H9 (cell line): ENCODE data around the gene CSTPP1. TPM values are rescaled to one million over a fixed set of nuclear protein-coding genes. Genes with fewer than 3 reads are reported as not detected.

Source experiments
- DNase-seq: peaks from one replicate; pipeline ENCODE4 v3.0.0-alpha.2; 2017
- H2AFZ ChIP-seq: one replicate; pipeline ENCODE4 v1.6.1; 2013; ENCODE audit warnings: mild to moderate bottlenecking, low read length, control low read depth, moderate library complexity
- H2AK5ac ChIP-seq: 2 replicates; pipeline ENCODE4 v1.6.1; 2013; ENCODE audit warnings: low read length, control low read depth, mixed read lengths; ENCODE audit not compliant: insufficient read length
- H2BK120ac ChIP-seq: one replicate; pipeline ENCODE4 v1.6.1; 2013; ENCODE audit warnings: low read depth, mild to moderate bottlenecking, low read length, control low read depth, inconsistent platforms; ENCODE audit not compliant: poor library complexity, severe bottlenecking
- H2BK12ac ChIP-seq: 2 replicates; pipeline ENCODE4 v1.6.1; 2013; ENCODE audit warnings: low read length, control low read depth, mixed read lengths, low read depth; ENCODE audit not compliant: insufficient read length
- H2BK15ac ChIP-seq: 2 replicates; pipeline ENCODE4 v1.6.1; 2013; ENCODE audit warnings: low read depth, low read length, control low read depth
- H2BK20ac ChIP-seq: one replicate; pipeline ENCODE4 v1.6.1; 2013; ENCODE audit warnings: low read depth, mild to moderate bottlenecking, low read length, control low read depth, inconsistent platforms; ENCODE audit not compliant: poor library complexity, severe bottlenecking
- H2BK5ac ChIP-seq: 2 replicates; pipeline ENCODE4 v1.6.1; 2013; ENCODE audit warnings: low read length, control low read depth, mixed read lengths; ENCODE audit not compliant: insufficient read length
- H3K14ac ChIP-seq: 2 replicates; pipeline ENCODE4 v1.6.1; 2013; ENCODE audit warnings: low read length, control low read depth; ENCODE audit not compliant: insufficient read depth
- H3K18ac ChIP-seq: 2 replicates; pipeline ENCODE4 v1.6.1; 2013; ENCODE audit warnings: low read depth, mild to moderate bottlenecking, mixed read lengths, low read length, control low read depth; ENCODE audit not compliant: insufficient read length
- H3K23ac ChIP-seq: 2 replicates; pipeline ENCODE4 v1.6.1; 2013; ENCODE audit warnings: low read length, control low read depth, mixed read lengths, low read depth; ENCODE audit not compliant: insufficient read length
- H3K23me2 ChIP-seq: 2 replicates; pipeline ENCODE4 v1.6.1; 2013; ENCODE audit warnings: low read depth, mild to moderate bottlenecking, mixed read lengths, low read length, control low read depth; ENCODE audit not compliant: insufficient read length, poor library complexity, severe bottlenecking
- H3K27ac ChIP-seq: 2 replicates; pipeline ENCODE4 v1.5.1; 2013; ENCODE audit warnings: low read length, control low read depth, mixed read lengths, low read depth; ENCODE audit not compliant: insufficient read length
- H3K27me3 ChIP-seq: 2 replicates; pipeline ENCODE4 v1.6.1; 2013; ENCODE audit warnings: low read length, control low read depth, inconsistent platforms; ENCODE audit not compliant: insufficient read depth
- H3K4ac ChIP-seq: 2 replicates; pipeline ENCODE4 v1.6.1; 2013; ENCODE audit warnings: low read depth, mild to moderate bottlenecking, control low read depth, inconsistent platforms, low read length, moderate library complexity
- H3K4me1 ChIP-seq: 2 replicates; pipeline ENCODE4 v1.6.1; 2013; ENCODE audit warnings: low read length, control low read depth, inconsistent platforms; ENCODE audit not compliant: insufficient read depth
- H3K4me2 ChIP-seq: 2 replicates; pipeline ENCODE4 v1.6.1; 2013; ENCODE audit warnings: low read length, control low read depth, mixed read lengths; ENCODE audit not compliant: insufficient read length, insufficient read depth
- H3K56ac ChIP-seq: 2 replicates; pipeline ENCODE4 v1.6.1; 2013; ENCODE audit warnings: low read depth, mild to moderate bottlenecking, mixed read lengths, low read length, control low read depth; ENCODE audit not compliant: insufficient read length
- H3K79me1 ChIP-seq: 2 replicates; pipeline ENCODE4 v1.6.1; 2013; ENCODE audit warnings: low read depth, mild to moderate bottlenecking, moderate library complexity, low read length, control low read depth, inconsistent platforms; ENCODE audit not compliant: insufficient read depth, poor library complexity, severe bottlenecking
- H3K79me2 ChIP-seq: 2 replicates; pipeline ENCODE4 v1.6.1; 2013; ENCODE audit warnings: low read length, control low read depth, inconsistent platforms; ENCODE audit not compliant: insufficient read depth
- H3K9ac ChIP-seq: 2 replicates; pipeline ENCODE4 v1.6.1; 2013; ENCODE audit warnings: low read length, control low read depth, mixed read lengths; ENCODE audit not compliant: insufficient read length; ENCODE audit errors: extremely low read depth
- H3K9me3 ChIP-seq: one replicate; pipeline ENCODE4 v1.6.1; 2013; ENCODE audit warnings: low read depth, low read length, inconsistent platforms; ENCODE audit not compliant: control insufficient read depth
- H3T11ph ChIP-seq: one replicate; pipeline ENCODE4 v1.6.1; 2013; ENCODE audit warnings: mild to moderate bottlenecking, low read length, control low read depth, inconsistent platforms
- H4K20me1 ChIP-seq: one replicate; pipeline ENCODE4 v1.6.1; 2013; ENCODE audit not compliant: control insufficient read depth, insufficient read length, insufficient read depth
- H4K5ac ChIP-seq: 2 replicates; pipeline ENCODE4 v1.6.1; 2013; ENCODE audit warnings: low read depth, mild to moderate bottlenecking, mixed read lengths, low read length, control low read depth; ENCODE audit not compliant: insufficient read length
- H4K8ac ChIP-seq: replicated peaks from 2 replicates; pipeline ENCODE4 v1.6.1; 2013; ENCODE audit warnings: low read length, control low read depth, mixed read lengths, low read depth; ENCODE audit not compliant: insufficient read length
- H4K91ac ChIP-seq: 2 replicates; pipeline ENCODE4 v1.6.1; 2013; ENCODE audit warnings: low read depth, mild to moderate bottlenecking, moderate library complexity, mixed read lengths, low read length, control low read depth; ENCODE audit not compliant: insufficient read length
- H3K27ac Mint-ChIP-seq, 3 experiments: 2 replicates in 2 of 3; 3 replicates in 1 of 3; pipeline ENCODE4 v1.8.0; 2020 to 2021; ENCODE audit warnings: mixed read lengths in 3 of 3, mild to moderate bottlenecking in 1 of 3, moderate library complexity in 1 of 3
- H3K27me3 Mint-ChIP-seq: 2 replicates; pipeline ENCODE4 v1.8.0; 2021; ENCODE audit warnings: low read depth, mild to moderate bottlenecking, moderate library complexity, mixed read lengths
- H3K36me3 Mint-ChIP-seq, 3 experiments: 2 replicates in 2 of 3; 3 replicates in 1 of 3; pipeline ENCODE4 v1.8.0; 2020 to 2021; ENCODE audit warnings: low read depth in 3 of 3, mixed read lengths in 3 of 3; ENCODE audit not compliant: insufficient read depth in 1 of 3
- H3K4me1 Mint-ChIP-seq, 2 experiments: 2 replicates each; pipeline ENCODE4 v1.8.0; 2020; ENCODE audit warnings: mixed read lengths in 2 of 2
- H3K4me3 Mint-ChIP-seq, 2 experiments: 2 replicates in 1 of 2; 3 replicates in 1 of 2; pipeline ENCODE4 v1.8.0; 2020 to 2021; ENCODE audit warnings: mild to moderate bottlenecking in 2 of 2, mixed read lengths in 2 of 2, moderate library complexity in 1 of 2
- H3K9me3 Mint-ChIP-seq, 2 experiments: 2 replicates in 1 of 2; 3 replicates in 1 of 2; pipeline ENCODE4 v1.8.0; 2020; ENCODE audit warnings: mild to moderate bottlenecking in 2 of 2, mixed read lengths in 2 of 2, moderate library complexity in 1 of 2
- CTCF ChIP-seq: fragments of 200-600 bp; sonication (generic); conservative IDR thresholded peaks from 3 replicates; pipeline ENCODE4 v1.8.0; 2021; ENCODE audit warnings: antibody characterized with exemption, mild to moderate bottlenecking
- total RNA-seq: library from RNA; stranded (reverse); gene quantifications from 2 replicates; pipeline ENCODE4 v1.2.1, GENCODE V29; 2021

CSTPP1 gene
- total RNA-seq, 1 experiment from 2014 or later, result 21.2 TPM

- Histone ChIP-seq H4K5ac (no peak overlapping the region), H3K4ac (no peak overlapping the region), H3K27ac (no peak overlapping the region), H2BK5ac (no peak overlapping the region), H4K8ac (no peak overlapping the region), H4K20me1 (no peaks in the 10 kb centered on the region), H3K23ac (no peak overlapping the region), H2AK5ac (no peak overlapping the region), H3K9ac (no peak overlapping the region), H3K4me1 (no peaks in the 10 kb centered on the region), H2BK20ac (no peak overlapping the region), H3K18ac (no peak overlapping the region), H3K4me2 (no peak overlapping the region), H3K23me2 (no peaks in the 10 kb centered on the region), H2BK12ac (no peak overlapping the region), H3K79me1 (no peaks in the 10 kb centered on the region), H3K9me3 (no peaks in the 10 kb centered on the region), H3K14ac (no peak overlapping the region), H3K56ac (no peak overlapping the region), H2BK15ac (no peak overlapping the region), H4K91ac (no peak overlapping the region), H2AFZ (no peak overlapping the region), H3K27me3 (no peaks in the 10 kb centered on the region), H3K79me2 (no peaks in the 10 kb centered on the region), H2BK120ac (no peak overlapping the region), H3T11ph (no peak overlapping the region)
- H3K36me3 Mint-ChIP-seq, result no peaks in the 10 kb centered on the region
- no peaks in the 10 kb centered on the region; a peak in 1 of 5 replicates for H3K9me3 Mint-ChIP-seq
- H3K27ac Mint-ChIP-seq, result peak overlapping the region in 1 of 3 experiments; percentile 23; a peak in 1 of 7 replicates
- H3K27me3 Mint-ChIP-seq, result no peaks in the 10 kb centered on the region
- peaks cover 13 to 17% of the 10 kb centered on the region in 2 experiments for H3K4me1 Mint-ChIP-seq
- DNase-seq, result no peak
- no peak overlapping the region for H3K4me3 Mint-ChIP-seq
- no peak for TF ChIP-seq CTCF
These were observed 68.1 kb downstream of the CSTPP1 start for GRCh38 chr11:47004595-47005033.
